Measurements from ENCODE around the gene FAF2.

GRCh38 chr5:176485176-176485575, 37.0 kb downstream of the FAF2 start:
- TF ChIP-seq CTCF (IDR thresholded peaks at IDR 0.05), result no peak
- TF ChIP-seq POLR2A (IDR thresholded peaks at IDR 0.05), result no peak
